Neural progenitor cell (in vitro differentiated cells): ENCODE results near the gene ADPGK. TPM values are rescaled to one million over a fixed set of nuclear protein-coding genes. Genes with fewer than 3 reads are reported as not detected.
"Not testable (repeated sequence)": the region's sequence is repeated elsewhere in the genome, so short reads cannot be mapped to it uniquely, and the experiment has no call there.

Source experiments
- DNase-seq: peaks from one replicate; pipeline ENCODE4 v3.0.0-alpha.2; 2016; ENCODE audit warnings: low spot score
- H2AFZ ChIP-seq: fragments of 200-600 bp; sonication (generic); replicated peaks from 2 replicates; pipeline ENCODE4 v1.6.1; 2016; ENCODE audit warnings: antibody characterized with exemption
- H3F3A ChIP-seq: fragments of 200-600 bp; sonication (generic); 2 replicates; pipeline ENCODE4 v1.6.1; 2016; ENCODE audit warnings: antibody characterized with exemption, low read depth
- H3K27ac ChIP-seq: fragments of 200-600 bp; sonication (generic); 2 replicates; pipeline ENCODE4 v1.5.1; 2016; ENCODE audit warnings: mild to moderate bottlenecking
- H3K27me3 ChIP-seq: fragments of 200-600 bp; sonication (generic); 2 replicates; pipeline ENCODE4 v1.6.1; 2016; ENCODE audit warnings: mild to moderate bottlenecking, moderate library complexity
- H3K36me3 ChIP-seq: fragments of 200-600 bp; sonication (generic); 2 replicates; pipeline ENCODE4 v1.5.1; 2016
- H3K4me1 ChIP-seq: fragments of 200-600 bp; sonication (generic); 2 replicates; pipeline ENCODE4 v1.6.1; 2016; ENCODE audit warnings: mixed run types
- H3K4me2 ChIP-seq: fragments of 200-600 bp; sonication (generic); 2 replicates; pipeline ENCODE4 v1.6.1; 2016
- H3K4me3 ChIP-seq: fragments of 200-600 bp; sonication (generic); 2 replicates; pipeline ENCODE4 v1.5.1; 2016
- H3K79me2 ChIP-seq: fragments of 200-600 bp; sonication (generic); 2 replicates; pipeline ENCODE4 v1.6.1; 2016; ENCODE audit warnings: low read depth
- H3K9ac ChIP-seq: fragments of 200-600 bp; sonication (generic); 2 replicates; pipeline ENCODE4 v1.6.1; 2016
- H3K9me3 ChIP-seq: fragments of 200-600 bp; sonication (generic); 2 replicates; pipeline ENCODE4 v1.5.1; 2016; ENCODE audit warnings: low read depth
- H4K20me1 ChIP-seq: fragments of 200-600 bp; sonication (generic); 2 replicates; pipeline ENCODE4 v1.6.1; 2016; ENCODE audit warnings: low read depth
- H3K27ac Mint-ChIP-seq: 3 replicates; pipeline ENCODE4 v1.8.0; 2021; ENCODE audit warnings: mixed read lengths
- H3K27me3 Mint-ChIP-seq: 2 replicates; pipeline ENCODE4 v1.8.0; 2022; ENCODE audit warnings: low read depth, mild to moderate bottlenecking, inconsistent platforms, moderate library complexity, mixed read lengths; ENCODE audit not compliant: insufficient read depth
- H3K36me3 Mint-ChIP-seq: 3 replicates; pipeline ENCODE4 v1.8.0; 2021; ENCODE audit warnings: mixed read lengths
- H3K4me1 Mint-ChIP-seq: 3 replicates; pipeline ENCODE4 v1.8.0; 2021; ENCODE audit warnings: mixed read lengths
- H3K4me3 Mint-ChIP-seq: 3 replicates; pipeline ENCODE4 v1.8.0; 2021; ENCODE audit warnings: mild to moderate bottlenecking, moderate library complexity, mixed read lengths
- H3K9me3 Mint-ChIP-seq: 3 replicates; pipeline ENCODE4 v1.8.0; 2020; ENCODE audit warnings: mixed read lengths
- CTCF ChIP-seq: fragments of 200-600 bp; sonication (generic); IDR thresholded peaks from 2 replicates; pipeline ENCODE4 v1.5.1; 2017; ENCODE audit warnings: antibody characterized with exemption, mild to moderate bottlenecking
- EZH2 ChIP-seq: fragments of 200-600 bp; sonication (generic); IDR thresholded peaks from 2 replicates; pipeline ENCODE4 v1.6.1; 2017; ENCODE audit warnings: antibody characterized with exemption, mild to moderate bottlenecking, moderate library complexity
- EZH2phosphoT487 ChIP-seq: fragments of 200-600 bp; sonication (generic); IDR thresholded peaks from 2 replicates; pipeline ENCODE4 v1.6.1; 2017; ENCODE audit warnings: antibody characterized with exemption
- total RNA-seq: library from RNA; depleted of rRNA; stranded (reverse); fragments of >200 nt; gene quantifications from 2 replicates; pipeline ENCODE4 v1.2.3, GENCODE V29; 2015; ENCODE audit warnings: low replicate concordance

ADPGK gene
- total RNA-seq, 1 donor from 2014 or later = 43.8 TPM

DNA sequence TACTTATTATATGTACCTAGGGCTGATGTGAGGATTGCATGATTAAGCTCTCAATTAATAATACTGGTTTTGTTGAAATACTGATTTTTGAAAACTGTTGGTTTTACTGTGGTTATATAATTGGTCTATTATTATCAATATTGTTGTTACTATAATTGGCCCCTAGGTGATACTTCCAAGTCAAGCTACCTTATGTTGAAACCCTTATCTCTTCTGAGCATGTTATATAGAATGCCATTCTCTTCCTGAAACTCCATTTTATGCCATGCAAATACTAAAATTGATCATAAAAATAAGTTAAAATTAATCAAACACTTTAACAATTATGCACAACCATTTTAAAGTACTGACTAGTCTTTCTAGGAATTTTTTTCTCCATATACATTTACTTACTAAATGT, 51.5 kb downstream of the ADPGK start:
- no peaks in the 10 kb centered on the region for H3K4me1 Mint-ChIP-seq
- H3K27ac Mint-ChIP-seq = no peak overlapping the region
- Histone ChIP-seq H3K9ac (no peak overlapping the region), H3K9me3 (no peaks in the 10 kb centered on the region), H3K36me3 (no peaks in the 10 kb centered on the region), H3K4me1 (no peaks in the 10 kb centered on the region), H3K4me2 (no peak overlapping the region), H2AFZ (no peak overlapping the region), H3F3A (no peaks in the 10 kb centered on the region), H3K27me3 (no peaks in the 10 kb centered on the region), H3K4me3 (no peak overlapping the region), H3K79me2 (no peaks in the 10 kb centered on the region), H3K27ac (no peak overlapping the region), H4K20me1 (no peaks in the 10 kb centered on the region)
- TF ChIP-seq EZH2phosphoT487 (no peak), EZH2 (no peak), CTCF (no peak)
- H3K9me3 Mint-ChIP-seq = no peaks in the 10 kb centered on the region
- peaks cover 24% of the 10 kb centered on the region for H3K36me3 Mint-ChIP-seq
- no peak for DNase-seq
- no peaks in the 10 kb centered on the region for H3K27me3 Mint-ChIP-seq
- H3K4me3 Mint-ChIP-seq = no peak overlapping the region

GRCh38 chr15:72728821-72729220, 54.7 kb downstream of the ADPGK start:
- H3K27me3 Mint-ChIP-seq = no peaks in the 10 kb centered on the region
- H3K27ac ChIP-seq = no peak overlapping the region
- H3K4me2 ChIP-seq = no peak overlapping the region
- H2AFZ ChIP-seq = no peak overlapping the region
- H3K4me3 ChIP-seq = no peak overlapping the region
- H3K4me1 ChIP-seq = no peaks in the 10 kb centered on the region
- no peaks in the 10 kb centered on the region for H3F3A ChIP-seq
- no peaks in the 10 kb centered on the region for H3K4me1 Mint-ChIP-seq
- no peaks in the 10 kb centered on the region for H3K9me3 Mint-ChIP-seq
- no peak overlapping the region for H3K27ac Mint-ChIP-seq
- H3K9ac ChIP-seq = no peak overlapping the region
- DNase-seq = no peak
- no peaks in the 10 kb centered on the region for H3K27me3 ChIP-seq
- H4K20me1 ChIP-seq = no peaks in the 10 kb centered on the region
- peaks cover 21% of the 10 kb centered on the region for H3K36me3 Mint-ChIP-seq
- TF ChIP-seq EZH2 = no peak
- no peak for TF ChIP-seq CTCF
- no peak for TF ChIP-seq EZH2phosphoT487
- H3K4me3 Mint-ChIP-seq = no peak overlapping the region
- no peaks in the 10 kb centered on the region for H3K36me3 ChIP-seq
- no peaks in the 10 kb centered on the region for H3K9me3 ChIP-seq
- H3K79me2 ChIP-seq = no peaks in the 10 kb centered on the region

DNA sequence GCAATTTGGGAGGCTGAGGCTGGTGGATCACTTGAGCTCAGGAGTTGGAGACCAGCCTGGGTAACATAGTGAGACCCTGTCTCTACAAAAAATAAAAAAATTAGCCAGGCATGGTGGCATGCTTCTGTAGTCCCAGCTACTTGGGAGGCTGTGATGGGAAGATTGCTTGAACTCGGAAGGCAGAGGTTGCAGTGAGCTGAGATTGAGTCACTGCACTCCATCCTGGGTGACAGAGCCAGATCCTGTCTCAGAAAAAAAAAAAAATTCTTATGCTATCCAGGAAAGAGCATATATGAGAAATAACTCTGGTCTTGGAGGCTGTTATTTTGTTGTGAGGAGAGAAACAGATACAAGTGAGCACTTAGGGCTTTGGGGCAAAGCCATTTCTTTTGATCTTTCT, 55.3 kb downstream of the ADPGK start:
- not testable (repeated sequence) for H3K79me2 ChIP-seq, H3K4me2 ChIP-seq, H3K4me1 ChIP-seq, H3K4me1 Mint-ChIP-seq, H3K9me3 Mint-ChIP-seq, H3K9ac ChIP-seq, H3K27me3 Mint-ChIP-seq, H3K4me3 Mint-ChIP-seq, H2AFZ ChIP-seq, H3K27me3 ChIP-seq, H3K9me3 ChIP-seq, H3K4me3 ChIP-seq, H3F3A ChIP-seq, H3K27ac Mint-ChIP-seq, DNase-seq, H3K27ac ChIP-seq, H3K36me3 ChIP-seq, H4K20me1 ChIP-seq
- H3K36me3 Mint-ChIP-seq = peaks cover 18% of the 10 kb centered on the region

GRCh38 chr15:72727154-72727553, 56.4 kb downstream of the ADPGK start:
- Mint-ChIP-seq H3K9me3 (no peaks in the 10 kb centered on the region), H3K27ac (no peak overlapping the region), H3K27me3 (no peaks in the 10 kb centered on the region), H3K4me1 (no peaks in the 10 kb centered on the region), H3K36me3 (peaks cover 18% of the 10 kb centered on the region), H3K4me3 (no peak overlapping the region)
- no peaks in the 10 kb centered on the region for H3F3A ChIP-seq
- H3K79me2 ChIP-seq = no peaks in the 10 kb centered on the region
- no peak overlapping the region for H3K4me3 ChIP-seq
- H2AFZ ChIP-seq = no peak overlapping the region
- no peak overlapping the region for H3K27ac ChIP-seq
- DNase-seq = no peak
- no peaks in the 10 kb centered on the region for H3K9me3 ChIP-seq
- H3K9ac ChIP-seq = no peak overlapping the region
- H3K4me2 ChIP-seq = no peak overlapping the region
- H4K20me1 ChIP-seq = peaks cover 5% of the 10 kb centered on the region
- H3K4me1 ChIP-seq = no peaks in the 10 kb centered on the region
- H3K36me3 ChIP-seq = no peaks in the 10 kb centered on the region
- no peaks in the 10 kb centered on the region for H3K27me3 ChIP-seq
- no peak for TF ChIP-seq EZH2
- no peak for TF ChIP-seq EZH2phosphoT487
- no peak for TF ChIP-seq CTCF

DNA sequence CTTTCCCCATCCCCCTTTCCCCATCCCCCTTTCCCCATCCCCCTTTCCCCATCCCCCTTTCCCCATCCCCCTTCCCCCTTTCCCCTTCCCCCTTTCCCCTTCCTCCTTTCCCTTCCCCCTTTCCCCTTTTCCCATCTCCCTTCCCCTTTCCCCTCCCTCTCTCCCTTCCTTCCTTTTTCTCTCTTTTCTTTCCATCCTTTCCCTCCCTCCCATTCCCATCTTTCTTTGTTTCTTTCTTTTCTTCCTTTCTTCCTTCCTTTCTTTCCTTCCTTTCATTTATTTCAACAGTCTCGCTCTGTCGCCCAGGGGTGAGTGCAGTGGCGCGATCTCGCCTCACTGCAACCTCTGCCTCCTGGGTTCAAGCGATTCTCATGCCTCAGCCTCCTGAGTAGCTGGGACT, 57.7 kb downstream of the ADPGK start:
- H3K4me3 ChIP-seq, H3K79me2 ChIP-seq, H3K4me1 ChIP-seq, H3K36me3 Mint-ChIP-seq, H3K27me3 Mint-ChIP-seq, H2AFZ ChIP-seq, H3K36me3 ChIP-seq, H3K4me3 Mint-ChIP-seq, H3K27ac ChIP-seq, H3K27ac Mint-ChIP-seq, H3K9me3 ChIP-seq, H3K4me1 Mint-ChIP-seq, H3K9me3 Mint-ChIP-seq, H3F3A ChIP-seq, H3K4me2 ChIP-seq, H3K9ac ChIP-seq, DNase-seq, H3K27me3 ChIP-seq: not testable (repeated sequence)
- peaks cover 10% of the 10 kb centered on the region for H4K20me1 ChIP-seq
